Gastrocnemius medialis (tissue), 4 donors: ENCODE measurements around the gene TCF4. TPM values are rescaled to one million over a fixed set of nuclear protein-coding genes. Genes with fewer than 3 reads are reported as not detected.

Experiments used
- ATAC-seq, 2 donors: fragments of 150-250 bp; one replicate each; pipeline ENCODE4 v1.9.1; 2016
- DNase-seq, 2 donors: peaks; one replicate each; pipeline ENCODE4 v3.0.0-alpha.2; 2019
- H3K27ac ChIP-seq, 4 donors: fragments of 200-600 bp; sonication (generic); 1 replicate in 1 of 4; 2 replicates in 3 of 4; pipeline ENCODE4 v1.5.1; 2016 to 2018; ENCODE audit warnings: mild to moderate bottlenecking in 2 of 4, moderate library complexity in 1 of 4
- H3K27me3 ChIP-seq, 3 donors: fragments of 200-600 bp; sonication (generic) in 2 of 3; 1 replicate in 1 of 3; 2 replicates in 2 of 3; pipeline versions ENCODE4 v1.5.1 to v1.6.0; 2016 to 2019; ENCODE audit warnings: mild to moderate bottlenecking in 1 of 3, moderate library complexity in 1 of 3
- H3K36me3 ChIP-seq, 2 donors: fragments of 200-600 bp; sonication (generic) in 1 of 2; one replicate each; pipeline ENCODE4 v1.5.1; 2017 to 2018
- H3K4me1 ChIP-seq, 2 donors: fragments of 200-600 bp; sonication (generic) in 1 of 2; one replicate each; pipeline ENCODE4 v1.5.1; 2016 to 2017; ENCODE audit warnings: mild to moderate bottlenecking in 2 of 2
- H3K4me3 ChIP-seq, 4 donors: fragments of 200-600 bp; sonication (generic) in 3 of 4; 1 replicate in 1 of 4; 2 replicates in 3 of 4; pipeline ENCODE4 v1.5.1; 2016 to 2019; ENCODE audit warnings: mild to moderate bottlenecking in 2 of 4
- H3K9me3 ChIP-seq, 3 donors: fragments of 200-600 bp; sonication (generic) in 2 of 3; 1 replicate in 1 of 3; 2 replicates in 2 of 3; pipeline ENCODE4 v1.5.1; 2016 to 2019
- POLR2A ChIP-seq, 2 donors: fragments of 450-650 bp; IDR thresholded peaks; one replicate each; pipeline ENCODE4 v1.6.1; 2017; ENCODE audit warnings: antibody characterized with exemption in 2 of 2, mild to moderate bottlenecking in 2 of 2, moderate library complexity in 2 of 2
- in situ Hi-C, 4 donors: fragments of 200-750 bp; cut with MboI; loops; one replicate each; pipeline versions ENCODE4 v1.15.0 to v1.8.0; 2017; ENCODE audit warnings: low sequenced_read_pairs in 4 of 4
- intact Hi-C: fragments of 100-400 bp; cut with DNase I; formaldehyde crosslinking; loops from one replicate; pipeline ENCODE4 v1.15.1; 2023; ENCODE audit warnings: low total_unique reads
- total RNA-seq, 4 donors: library from RNA; depleted of rRNA; stranded (reverse); fragments of >200 nt; gene quantifications; one replicate each; pipeline versions ENCODE4 v1.1.0 to v1.2.3, GENCODE V29; 2016
- TF ChIP-seq, protein P1 (sequence below), 5 experiments: fragments of 450-650 bp in 3 of 5; fragments of 200-600 bp in 2 of 5; sonication (generic) in 2 of 5; IDR thresholded peaks in 4 of 5; conservative IDR thresholded peaks in 1 of 5; 1 replicate in 4 of 5; 2 replicates in 1 of 5; pipeline ENCODE4 v1.5.1; 2016 to 2019; ENCODE audit warnings: antibody characterized with exemption in 5 of 5, mild to moderate bottlenecking in 3 of 5, moderate library complexity in 3 of 5

TCF4 gene
- total RNA-seq, 4 donors from 2014 or later, result 40.3 to 60.6 (median 53.6) TPM

DNA sequence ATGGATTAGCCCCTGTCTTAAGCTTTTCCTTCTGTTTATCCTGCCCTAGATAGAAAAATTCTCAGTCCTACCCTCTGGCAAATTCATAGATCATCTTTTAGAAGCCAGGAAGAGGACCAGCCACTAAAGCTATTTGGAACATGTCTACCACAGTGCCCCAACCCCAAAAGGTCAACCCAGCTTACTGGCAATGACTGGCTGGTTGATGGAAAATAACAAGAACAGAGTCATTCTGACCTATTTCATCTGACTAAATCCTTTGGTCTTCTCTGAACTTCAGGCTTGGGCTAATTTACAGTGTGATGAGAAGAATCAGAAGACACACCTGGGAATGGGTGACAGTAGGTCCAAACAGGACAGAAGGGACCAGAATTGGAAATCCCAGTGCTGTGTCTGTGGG, 401.4 kb downstream of the TCF4 start:
- H3K4me3 ChIP-seq, result no peak overlapping the region
- no peaks in the 10 kb centered on the region for H3K9me3 ChIP-seq
- no peak for TF ChIP-seq POLR2A (IDR thresholded peaks at IDR 0.05)
- TF ChIP-seq, protein P1, sequence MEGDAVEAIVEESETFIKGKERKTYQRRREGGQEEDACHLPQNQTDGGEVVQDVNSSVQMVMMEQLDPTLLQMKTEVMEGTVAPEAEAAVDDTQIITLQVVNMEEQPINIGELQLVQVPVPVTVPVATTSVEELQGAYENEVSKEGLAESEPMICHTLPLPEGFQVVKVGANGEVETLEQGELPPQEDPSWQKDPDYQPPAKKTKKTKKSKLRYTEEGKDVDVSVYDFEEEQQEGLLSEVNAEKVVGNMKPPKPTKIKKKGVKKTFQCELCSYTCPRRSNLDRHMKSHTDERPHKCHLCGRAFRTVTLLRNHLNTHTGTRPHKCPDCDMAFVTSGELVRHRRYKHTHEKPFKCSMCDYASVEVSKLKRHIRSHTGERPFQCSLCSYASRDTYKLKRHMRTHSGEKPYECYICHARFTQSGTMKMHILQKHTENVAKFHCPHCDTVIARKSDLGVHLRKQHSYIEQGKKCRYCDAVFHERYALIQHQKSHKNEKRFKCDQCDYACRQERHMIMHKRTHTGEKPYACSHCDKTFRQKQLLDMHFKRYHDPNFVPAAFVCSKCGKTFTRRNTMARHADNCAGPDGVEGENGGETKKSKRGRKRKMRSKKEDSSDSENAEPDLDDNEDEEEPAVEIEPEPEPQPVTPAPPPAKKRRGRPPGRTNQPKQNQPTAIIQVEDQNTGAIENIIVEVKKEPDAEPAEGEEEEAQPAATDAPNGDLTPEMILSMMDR (IDR thresholded peaks at IDR 0.05 in 4 of 5, conservative IDR thresholded peaks at IDR 0.05 in 1 of 5), result no peak
- intact Hi-C loops, result no loop called here
- DNase-seq (no peak), ATAC-seq (no peak)
- H3K27me3 ChIP-seq, result no peaks in the 10 kb centered on the region
- no peak overlapping the region for H3K27ac ChIP-seq
- in situ Hi-C loops, result no loop called here
- no peaks in the 10 kb centered on the region for H3K4me1 ChIP-seq
- no peaks in the 10 kb centered on the region for H3K36me3 ChIP-seq

DNA sequence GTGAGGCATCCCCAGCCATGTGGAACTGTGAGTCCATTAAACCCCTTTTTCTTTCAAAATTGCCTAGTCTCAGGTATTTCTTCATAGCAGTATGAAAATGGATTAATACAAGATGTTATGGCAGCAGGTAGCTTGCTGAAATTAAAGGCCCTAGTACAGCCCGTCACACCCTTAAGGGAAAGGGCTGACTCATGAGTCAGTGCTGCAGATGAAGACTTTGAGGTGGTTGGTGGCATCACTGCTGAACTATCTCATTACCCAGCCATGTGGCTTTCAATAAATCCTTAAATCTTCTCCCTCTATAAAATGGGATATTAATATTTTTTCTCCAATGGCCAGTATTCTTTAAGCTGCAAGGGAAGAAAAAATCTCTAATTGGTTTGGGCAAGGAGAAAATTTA, 402.6 kb downstream of the TCF4 start:
- Histone ChIP-seq H3K36me3 (no peaks in the 10 kb centered on the region), H3K27ac (no peak overlapping the region), H3K4me3 (no peak overlapping the region), H3K27me3 (no peaks in the 10 kb centered on the region), H3K4me1 (no peaks in the 10 kb centered on the region), H3K9me3 (no peaks in the 10 kb centered on the region)
- no peak for TF ChIP-seq POLR2A (IDR thresholded peaks at IDR 0.05)
- TF ChIP-seq, protein P1 (IDR thresholded peaks at IDR 0.05 in 4 of 5, conservative IDR thresholded peaks at IDR 0.05 in 1 of 5), result no peak
- ATAC-seq, result no peak
- in situ Hi-C loops (no loop called here), intact Hi-C loops (no loop called here)
- no peak for DNase-seq

DNA sequence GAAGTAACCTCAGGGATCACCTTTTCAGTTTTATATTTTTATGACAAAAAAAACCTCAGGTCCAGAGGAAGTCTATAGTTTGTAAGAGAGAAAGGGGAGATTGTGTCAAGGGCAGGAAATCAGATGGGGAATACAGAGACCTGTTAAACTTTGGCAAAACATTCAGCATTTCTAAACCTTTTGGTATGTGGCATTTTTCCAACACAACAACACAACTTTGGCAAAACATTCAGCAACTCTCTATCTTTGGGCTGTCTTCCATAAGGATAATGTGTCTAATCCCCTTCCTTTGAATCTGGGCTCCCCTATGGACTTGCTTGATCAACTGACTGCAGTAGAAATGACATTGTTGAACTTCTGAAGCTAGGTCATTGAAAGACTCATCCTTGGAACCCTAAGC, 408.2 kb downstream of the TCF4 start:
- Histone ChIP-seq H3K27me3 (no peaks in the 10 kb centered on the region), H3K36me3 (no peaks in the 10 kb centered on the region), H3K4me3 (no peak overlapping the region), H3K27ac (no peak overlapping the region), H3K9me3 (no peaks in the 10 kb centered on the region), H3K4me1 (no peaks in the 10 kb centered on the region)
- DNase-seq (no peak), ATAC-seq (no peak)
- intact Hi-C loops, result no loop called here
- in situ Hi-C loops, result no loop called here
- no peak for TF ChIP-seq POLR2A (IDR thresholded peaks at IDR 0.05)
- TF ChIP-seq, protein P1 (IDR thresholded peaks at IDR 0.05 in 4 of 5, conservative IDR thresholded peaks at IDR 0.05 in 1 of 5), result no peak

DNA sequence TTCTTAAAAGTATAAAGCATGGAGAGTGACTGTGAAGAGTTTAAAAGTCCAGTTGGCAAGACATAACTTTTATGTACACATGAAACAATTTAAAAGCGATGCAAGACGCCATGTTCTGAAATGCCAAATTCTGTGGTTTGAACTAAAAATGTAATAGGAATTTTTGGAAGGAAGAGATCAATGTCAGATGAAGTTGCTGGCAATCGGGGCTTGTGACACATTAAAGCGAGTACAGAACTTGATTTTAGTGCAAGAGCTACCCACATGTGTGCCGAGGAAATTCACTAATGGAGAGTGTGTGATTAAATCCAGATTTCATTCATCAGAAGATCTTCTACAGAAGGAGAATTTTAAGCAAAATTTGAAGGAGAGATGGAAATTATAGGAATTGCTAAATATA, 408.6 kb downstream of the TCF4 start:
- intact Hi-C loops, result no loop called here
- in situ Hi-C loops, result no loop called here
- no peak for DNase-seq
- ATAC-seq, result no peak
- TF ChIP-seq, protein P1 (IDR thresholded peaks at IDR 0.05 in 4 of 5, conservative IDR thresholded peaks at IDR 0.05 in 1 of 5), result no peak
- TF ChIP-seq POLR2A (IDR thresholded peaks at IDR 0.05), result no peak
- H3K4me3 ChIP-seq, result no peak overlapping the region
- H3K9me3 ChIP-seq, result no peaks in the 10 kb centered on the region
- H3K27me3 ChIP-seq, result no peaks in the 10 kb centered on the region
- no peak overlapping the region for H3K27ac ChIP-seq
- no peaks in the 10 kb centered on the region for H3K36me3 ChIP-seq
- H3K4me1 ChIP-seq, result no peaks in the 10 kb centered on the region

DNA sequence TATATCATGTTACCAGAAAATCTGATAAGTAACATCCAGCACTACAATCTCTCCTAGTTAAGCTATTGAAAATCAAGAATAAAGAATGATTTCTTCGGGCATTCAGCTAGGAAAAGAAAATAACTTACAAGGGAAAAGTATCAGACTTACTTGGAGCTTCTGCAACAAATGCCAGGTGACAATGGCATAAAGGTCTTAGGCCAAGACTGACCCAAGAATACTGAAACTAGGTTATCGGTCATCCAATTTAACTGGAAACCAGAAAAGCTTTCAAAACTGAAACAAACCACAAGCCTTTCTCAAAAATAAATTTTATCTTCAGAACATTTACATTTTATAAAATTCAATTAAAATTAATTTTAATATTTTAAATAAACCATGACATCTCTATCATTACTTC, 414.7 kb downstream of the TCF4 start:
- H3K4me3 ChIP-seq, result no peak overlapping the region
- no peaks in the 10 kb centered on the region for H3K27me3 ChIP-seq
- no peaks in the 10 kb centered on the region for H3K9me3 ChIP-seq
- no peak overlapping the region for H3K27ac ChIP-seq
- H3K4me1 ChIP-seq, result no peaks in the 10 kb centered on the region
- no peaks in the 10 kb centered on the region for H3K36me3 ChIP-seq
- TF ChIP-seq, protein P1 (IDR thresholded peaks at IDR 0.05 in 4 of 5, conservative IDR thresholded peaks at IDR 0.05 in 1 of 5), result no peak
- no peak for TF ChIP-seq POLR2A (IDR thresholded peaks at IDR 0.05)
- in situ Hi-C loops, result no loop called here
- no peak for DNase-seq
- no peak for ATAC-seq
- intact Hi-C loops, result no loop called here
